ENCODE measurements around the gene KIF12. TPM values are rescaled to one million over a fixed set of nuclear protein-coding genes. Genes with fewer than 3 reads are reported as not detected.

Gene KIF12
- total RNA-seq, 1 donor from 2014 or later, result 3.3 TPM

DNA sequence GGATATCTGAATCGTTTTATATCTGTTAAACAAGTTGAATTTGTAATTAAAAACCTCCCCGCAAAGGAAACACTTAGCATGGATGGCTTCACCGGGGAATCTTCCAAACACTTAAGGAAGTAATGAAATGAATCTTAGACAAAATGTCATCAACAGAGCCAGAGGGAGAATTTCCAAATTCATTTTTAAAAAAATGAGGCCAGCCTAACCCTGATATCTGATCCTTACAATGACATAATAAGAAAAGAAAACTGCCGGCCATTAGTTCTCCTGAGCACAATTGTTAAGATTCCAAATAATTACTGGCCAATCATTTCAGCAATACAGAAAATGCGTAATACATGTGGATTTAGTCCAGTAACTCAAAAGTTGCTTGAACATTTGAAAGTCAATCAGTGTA is 6.1 kb upstream of the KIF12 start:
- TF ChIP-seq, protein P1, sequence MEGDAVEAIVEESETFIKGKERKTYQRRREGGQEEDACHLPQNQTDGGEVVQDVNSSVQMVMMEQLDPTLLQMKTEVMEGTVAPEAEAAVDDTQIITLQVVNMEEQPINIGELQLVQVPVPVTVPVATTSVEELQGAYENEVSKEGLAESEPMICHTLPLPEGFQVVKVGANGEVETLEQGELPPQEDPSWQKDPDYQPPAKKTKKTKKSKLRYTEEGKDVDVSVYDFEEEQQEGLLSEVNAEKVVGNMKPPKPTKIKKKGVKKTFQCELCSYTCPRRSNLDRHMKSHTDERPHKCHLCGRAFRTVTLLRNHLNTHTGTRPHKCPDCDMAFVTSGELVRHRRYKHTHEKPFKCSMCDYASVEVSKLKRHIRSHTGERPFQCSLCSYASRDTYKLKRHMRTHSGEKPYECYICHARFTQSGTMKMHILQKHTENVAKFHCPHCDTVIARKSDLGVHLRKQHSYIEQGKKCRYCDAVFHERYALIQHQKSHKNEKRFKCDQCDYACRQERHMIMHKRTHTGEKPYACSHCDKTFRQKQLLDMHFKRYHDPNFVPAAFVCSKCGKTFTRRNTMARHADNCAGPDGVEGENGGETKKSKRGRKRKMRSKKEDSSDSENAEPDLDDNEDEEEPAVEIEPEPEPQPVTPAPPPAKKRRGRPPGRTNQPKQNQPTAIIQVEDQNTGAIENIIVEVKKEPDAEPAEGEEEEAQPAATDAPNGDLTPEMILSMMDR (IDR thresholded peaks at IDR 0.05; ENCODE audit: unreplicated experiment), result no peak
- Mint-ChIP-seq H3K27me3 (ENCODE audit: low read depth) (peaks cover 34% of the 10 kb centered on the region), H3K36me3 (peaks cover 8% of the 10 kb centered on the region), H3K4me3 (no peak overlapping the region), H3K9me3 (peaks cover 12% of the 10 kb centered on the region), H3K27ac (no peak overlapping the region), H3K4me1 (peaks cover 4% of the 10 kb centered on the region)
- no peak for DNase-seq (ENCODE audit: low spot score in 2 of 2, unreplicated experiment in 2 of 2)

DNA sequence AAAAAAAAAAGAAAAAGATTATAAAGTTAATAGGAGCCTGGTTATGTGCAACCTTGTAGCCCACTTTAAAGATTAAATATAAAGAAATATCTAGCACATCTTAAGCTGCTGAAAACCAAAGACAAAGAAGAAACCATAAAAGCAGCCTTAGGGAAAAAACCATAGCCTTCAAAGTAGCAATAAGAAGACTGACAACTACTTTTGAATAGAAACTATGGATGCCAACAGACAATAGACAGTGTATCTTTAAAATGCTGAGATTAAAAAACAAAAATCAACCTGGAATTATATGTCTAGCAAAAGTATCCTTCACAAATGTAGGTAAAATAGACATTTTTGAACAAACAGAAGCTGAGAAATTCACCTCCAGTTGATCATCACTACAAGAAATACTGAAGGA is 3.4 kb upstream of the KIF12 start:
- DNase-seq (ENCODE audit: low spot score in 2 of 2, unreplicated experiment in 2 of 2), result no peak
- Mint-ChIP-seq H3K36me3 (peaks cover 8% of the 10 kb centered on the region), H3K27ac (no peak overlapping the region), H3K4me1 (peaks cover 9% of the 10 kb centered on the region), H3K9me3 (peaks cover 12% of the 10 kb centered on the region), H3K27me3 (ENCODE audit: low read depth) (peaks cover 51% of the 10 kb centered on the region), H3K4me3 (no peak overlapping the region)
- TF ChIP-seq, protein P1 (IDR thresholded peaks at IDR 0.05; ENCODE audit: unreplicated experiment), result no peak

DNA sequence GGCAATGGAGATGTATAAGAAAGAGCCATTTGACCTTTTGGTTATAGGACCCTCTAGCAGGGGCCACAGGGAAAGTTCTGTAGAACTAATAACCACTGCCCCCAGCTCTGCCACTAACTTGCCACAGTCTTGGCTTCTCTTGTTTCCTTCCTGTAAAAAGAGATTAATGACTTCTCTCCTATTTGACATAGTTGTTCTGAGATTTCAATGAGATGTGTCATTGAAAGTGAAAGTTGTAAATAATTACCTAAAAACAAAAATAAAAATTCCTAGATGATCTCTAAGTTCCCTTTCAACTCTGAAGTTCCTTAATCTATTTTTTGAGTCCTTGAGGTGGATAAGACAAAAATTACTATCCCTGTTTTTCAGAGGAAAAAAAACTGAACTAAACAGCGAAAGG is 1.4 kb upstream of the KIF12 start:
- Mint-ChIP-seq H3K36me3 (peaks cover 8% of the 10 kb centered on the region), H3K4me1 (peaks cover 12% of the 10 kb centered on the region), H3K4me3 (no peak overlapping the region), H3K9me3 (peaks cover 12% of the 10 kb centered on the region), H3K27me3 (ENCODE audit: low read depth) (peaks cover 63% of the 10 kb centered on the region), H3K27ac (no peak overlapping the region)
- no peak for DNase-seq (ENCODE audit: low spot score in 2 of 2, unreplicated experiment in 2 of 2)
- TF ChIP-seq, protein P1 (IDR thresholded peaks at IDR 0.05; ENCODE audit: unreplicated experiment), result no peak

DNA sequence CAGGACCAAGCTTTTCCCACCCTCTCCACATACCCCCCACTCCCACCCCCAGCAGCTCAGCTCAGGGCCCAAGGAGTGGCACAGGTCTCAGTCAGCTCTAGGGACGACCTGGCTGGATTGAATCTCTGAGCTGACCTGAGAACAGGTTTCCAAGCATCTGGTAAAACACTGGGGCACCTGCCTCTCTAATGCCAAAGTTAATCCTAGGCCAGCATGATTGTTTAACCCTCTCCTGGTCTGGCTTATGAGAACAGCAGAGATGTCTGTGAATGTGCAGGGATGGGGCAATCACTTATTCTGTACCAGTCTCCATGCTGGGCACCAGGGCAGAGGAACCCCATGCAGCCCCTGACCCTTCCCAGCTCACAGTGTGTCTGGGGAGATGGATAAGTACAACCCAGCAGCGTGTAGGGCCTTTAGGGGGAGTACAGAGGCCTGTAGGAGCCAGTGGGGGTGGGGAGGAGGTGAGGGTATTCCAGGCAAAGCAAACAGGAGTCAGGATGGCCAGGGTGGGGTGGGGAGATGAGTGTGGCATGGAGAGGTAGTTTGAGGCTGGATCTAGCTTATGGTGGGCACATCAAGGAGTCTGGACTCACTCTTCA is 678 bp upstream of the KIF12 start:
- Mint-ChIP-seq H3K36me3 (peaks cover 8% of the 10 kb centered on the region), H3K27ac (no peak overlapping the region), H3K4me3 (no peak overlapping the region), H3K27me3 (ENCODE audit: low read depth) (peaks cover 56% of the 10 kb centered on the region), H3K4me1 (peaks cover 12% of the 10 kb centered on the region), H3K9me3 (peaks cover 12% of the 10 kb centered on the region)
- DNase-seq (ENCODE audit: low spot score in 2 of 2, unreplicated experiment in 2 of 2), result no peak
- TF ChIP-seq, protein P1 (IDR thresholded peaks at IDR 0.05; ENCODE audit: unreplicated experiment), result no peak

DNA sequence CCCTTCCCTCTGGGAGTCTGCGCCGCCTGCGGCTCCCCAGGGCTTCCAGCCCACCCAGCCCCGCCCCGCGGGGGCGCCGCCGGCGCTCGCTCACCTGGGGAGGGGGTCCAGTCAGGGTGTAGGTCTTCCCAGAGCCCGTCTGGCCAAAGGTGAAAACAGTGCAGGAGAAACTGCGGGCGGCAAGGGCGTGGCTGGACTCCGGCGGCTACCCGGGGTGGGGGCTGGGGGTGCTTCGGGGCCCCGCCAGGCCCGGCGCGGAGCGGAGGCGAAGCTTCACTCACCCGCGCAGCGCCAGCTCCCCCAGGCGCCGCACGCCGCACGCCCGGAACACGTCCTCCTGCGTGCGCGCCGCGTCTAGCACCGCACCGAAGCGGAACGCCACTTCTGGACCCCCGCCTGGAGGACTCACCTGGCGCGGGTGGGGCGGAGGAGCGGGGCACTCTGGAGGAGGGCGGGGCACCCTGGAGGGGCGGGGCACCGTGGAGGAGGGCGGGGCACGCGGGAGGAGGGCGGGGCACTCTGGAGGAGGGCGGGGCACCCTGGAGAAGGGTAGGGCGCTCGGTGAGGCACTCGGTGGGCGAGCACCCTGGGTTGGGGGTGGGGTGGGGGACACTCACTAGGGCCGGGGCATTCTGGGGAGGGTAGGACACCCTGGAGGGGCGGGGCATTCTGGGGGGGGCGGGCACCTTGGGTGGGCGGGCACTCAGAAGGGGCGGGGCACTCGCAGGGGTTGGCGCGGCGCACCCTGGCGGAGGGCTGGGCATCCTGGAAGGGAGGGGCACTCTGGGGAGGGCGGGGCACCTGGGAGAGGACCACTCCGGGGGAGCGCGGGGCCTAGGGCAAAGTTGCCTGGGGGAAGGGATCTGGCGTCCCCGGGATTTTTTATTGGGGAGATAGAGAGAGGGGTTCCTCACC is 814 bp downstream of the KIF12 start:
- Mint-ChIP-seq H3K9me3 (peaks cover 12% of the 10 kb centered on the region), H3K4me1 (peaks cover 12% of the 10 kb centered on the region), H3K4me3 (peak overlapping the region; percentile 62), H3K27ac (no peak overlapping the region), H3K27me3 (ENCODE audit: low read depth) (peaks cover 47% of the 10 kb centered on the region), H3K36me3 (peaks cover 8% of the 10 kb centered on the region)
- DNase-seq (ENCODE audit: low spot score in 2 of 2, unreplicated experiment in 2 of 2), result peak; percentile 53 to 56
- TF ChIP-seq, protein P1 (IDR thresholded peaks at IDR 0.05; ENCODE audit: unreplicated experiment), result no peak

Measured in mesothelial cell of epicardium (in vitro differentiated cells).